A375 (cell line): ENCODE results near the gene SCYL2. TPM values are rescaled to one million over a fixed set of nuclear protein-coding genes. Genes with fewer than 3 reads are reported as not detected.

Experiments
- small RNA-seq: library from RNA; depleted of rRNA; stranded (forward); fragments of <200 nt; gene quantifications from one replicate; pipeline ENCODE3, GENCODE V24; 2014
- total RNA-seq: library from RNA; depleted of rRNA; stranded (reverse); fragments of >200 nt; shearing (Covaris generic); gene quantifications from 2 replicates; pipeline ENCODE4 v1.2.3, GENCODE V29; 2014; rRNA removed

The SCYL2 gene, protein sequence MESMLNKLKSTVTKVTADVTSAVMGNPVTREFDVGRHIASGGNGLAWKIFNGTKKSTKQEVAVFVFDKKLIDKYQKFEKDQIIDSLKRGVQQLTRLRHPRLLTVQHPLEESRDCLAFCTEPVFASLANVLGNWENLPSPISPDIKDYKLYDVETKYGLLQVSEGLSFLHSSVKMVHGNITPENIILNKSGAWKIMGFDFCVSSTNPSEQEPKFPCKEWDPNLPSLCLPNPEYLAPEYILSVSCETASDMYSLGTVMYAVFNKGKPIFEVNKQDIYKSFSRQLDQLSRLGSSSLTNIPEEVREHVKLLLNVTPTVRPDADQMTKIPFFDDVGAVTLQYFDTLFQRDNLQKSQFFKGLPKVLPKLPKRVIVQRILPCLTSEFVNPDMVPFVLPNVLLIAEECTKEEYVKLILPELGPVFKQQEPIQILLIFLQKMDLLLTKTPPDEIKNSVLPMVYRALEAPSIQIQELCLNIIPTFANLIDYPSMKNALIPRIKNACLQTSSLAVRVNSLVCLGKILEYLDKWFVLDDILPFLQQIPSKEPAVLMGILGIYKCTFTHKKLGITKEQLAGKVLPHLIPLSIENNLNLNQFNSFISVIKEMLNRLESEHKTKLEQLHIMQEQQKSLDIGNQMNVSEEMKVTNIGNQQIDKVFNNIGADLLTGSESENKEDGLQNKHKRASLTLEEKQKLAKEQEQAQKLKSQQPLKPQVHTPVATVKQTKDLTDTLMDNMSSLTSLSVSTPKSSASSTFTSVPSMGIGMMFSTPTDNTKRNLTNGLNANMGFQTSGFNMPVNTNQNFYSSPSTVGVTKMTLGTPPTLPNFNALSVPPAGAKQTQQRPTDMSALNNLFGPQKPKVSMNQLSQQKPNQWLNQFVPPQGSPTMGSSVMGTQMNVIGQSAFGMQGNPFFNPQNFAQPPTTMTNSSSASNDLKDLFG
- total RNA-seq: 17.3 and 25.8 TPM in 2 replicates

DNA sequence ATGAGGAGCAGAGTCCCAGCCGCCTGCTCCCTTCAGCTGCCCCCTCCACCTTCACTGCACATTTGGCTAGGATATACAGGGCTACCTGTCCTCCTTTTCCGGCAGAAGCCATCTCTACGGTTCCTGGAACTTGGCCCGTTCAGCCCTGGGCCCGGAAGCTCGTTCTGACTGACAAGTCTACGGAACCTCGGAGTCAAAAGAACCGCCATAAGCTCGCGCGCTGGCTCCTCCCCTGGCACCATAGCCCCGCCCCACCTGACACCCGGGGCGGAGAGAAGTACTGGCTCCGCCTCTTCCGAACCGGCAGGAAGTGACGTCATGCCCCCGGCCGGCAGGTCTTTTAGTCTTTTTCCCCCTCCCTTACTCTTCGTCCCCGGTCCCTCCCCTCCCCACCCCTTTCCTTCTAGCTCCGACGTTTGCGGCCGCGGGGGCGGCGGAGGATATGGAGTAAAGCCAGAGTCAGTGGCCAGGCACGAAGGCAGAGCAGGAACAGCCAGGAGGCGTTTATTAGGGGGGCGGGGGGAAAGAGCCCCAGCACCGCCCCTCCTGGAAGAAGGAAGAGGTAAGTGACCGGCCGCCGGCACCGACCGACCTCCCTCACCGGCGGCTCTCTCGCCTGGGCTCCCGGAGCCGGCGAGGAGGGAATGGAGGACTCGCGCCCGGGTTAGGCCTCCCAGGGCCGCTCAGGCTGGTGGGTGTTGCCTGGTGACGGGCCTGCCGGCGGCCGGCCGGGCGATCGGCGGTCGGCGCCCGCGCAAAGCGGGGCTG lies at the start of gene SCYL2, which contains the start of gene DEPDC4:
SCYL2 (plus strand) TSS at position 343 of the 768 bp plus-strand sequence. CDS start 15,794 bp downstream, outside the sequence.
DEPDC4 (minus strand) TSS at position 245 of the 768 bp plus-strand sequence; CDS start at position 242, 3 bp downstream.

GRCh38 chr12:100356644-100357223 lies 89.8 kb downstream of the SCYL2 start, which contains the start of gene SLC17A8:
TSS of gene SLC17A8 (plus strand) at chr12:100357074. CDS start at chr12:100357392, 318 bp downstream.

Small RNAs within 50 kb of the gene (small RNA-seq; reads per million reads assigned to genes)
- gene RF00019: not detected

Other genes with a start within 250 kb of the SCYL2 start
- gene BLTP3B, start 124.3 kb upstream of the SCYL2 start, total RNA-seq: 17.9 and 20.0 TPM in 2 replicates
- gene ACTR6, start 66.4 kb upstream of the SCYL2 start, total RNA-seq: 21.8 and 27.2 TPM in 2 replicates
- 0.66 and 3.0 TPM in 2 replicates for gene DEPDC4, start 98 bp upstream of the SCYL2 start, total RNA-seq
- not detected in 2 replicates for gene SLC17A8, start 89.9 kb downstream of the SCYL2 start, total RNA-seq
- not detected in 2 replicates for gene NR1H4, start 206.7 kb downstream of the SCYL2 start, total RNA-seq